HG03280 (cell line): ENCODE measurements around the gene TMEM147.

Experiments
- ATAC-seq: cut with Tn5 transposase; IDR thresholded peaks from one replicate; pipeline ENCODE4 v1.9.1; 2021; ENCODE audit warnings: mild to moderate bottlenecking, moderate library complexity; ENCODE audit not compliant: unreplicated experiment

TMEM147 gene

GRCh38 chr19:35519291-35519690 is 26.1 kb upstream of the TMEM147 start:
- no peak for ATAC-seq

GRCh38 chr19:35521124-35521743 is 24.2 kb upstream of the TMEM147 start:
- no peak for ATAC-seq

GRCh38 chr19:35522745-35523327 is 22.6 kb upstream of the TMEM147 start:
- ATAC-seq = no peak

- ATAC-seq = no peak
These were observed 21.1 kb upstream of the TMEM147 start for GRCh38 chr19:35524181-35524837.

GRCh38 chr19:35525873-35526272 is 19.6 kb upstream of the TMEM147 start:
- ATAC-seq = no peak

- no peak for ATAC-seq
These were observed 17.0 kb upstream of the TMEM147 start, which contains the start of gene SBSN for GRCh38 chr19:35528218-35529038. Gene SBSN (minus strand): TSS chr19:35528311. CDS start chr19:35528281, 30 bp downstream.

- ATAC-seq = no peak
These were observed 15.9 kb upstream of the TMEM147 start for GRCh38 chr19:35529241-35530218.

- ATAC-seq = no peak
These were observed 14.1 kb upstream of the TMEM147 start for GRCh38 chr19:35531291-35531690.

- no peak for ATAC-seq
These were observed 12.1 kb upstream of the TMEM147 start, which contains the start of gene GAPDHS for GRCh38 chr19:35533201-35533821. Gene GAPDHS (plus strand): TSS chr19:35533456. CDS start chr19:35533528, 72 bp downstream.

- ATAC-seq = no peak
These were observed 11.5 kb upstream of the TMEM147 start for GRCh38 chr19:35533822-35534392.

GRCh38 chr19:35534803-35535480 is 10.5 kb upstream of the TMEM147 start:
- ATAC-seq = no peak

- no peak for ATAC-seq
These were observed 6.1 kb upstream of the TMEM147 start for GRCh38 chr19:35539314-35539713.

GRCh38 chr19:35539850-35540249 is 5.6 kb upstream of the TMEM147 start:
- no peak for ATAC-seq

- no peak for ATAC-seq
These were observed 5.0 kb upstream of the TMEM147 start for GRCh38 chr19:35540356-35540927.

GRCh38 chr19:35542209-35542608 is 3.2 kb upstream of the TMEM147 start:
- ATAC-seq = no peak

GRCh38 chr19:35543280-35544109 is 1.9 kb upstream of the TMEM147 start:
- ATAC-seq = no peak

GRCh38 chr19:35544110-35544802 is 1.2 kb upstream of the TMEM147 start:
- no peak for ATAC-seq
